ENCODE results near the gene NAV3.

NAV3 gene

DNA sequence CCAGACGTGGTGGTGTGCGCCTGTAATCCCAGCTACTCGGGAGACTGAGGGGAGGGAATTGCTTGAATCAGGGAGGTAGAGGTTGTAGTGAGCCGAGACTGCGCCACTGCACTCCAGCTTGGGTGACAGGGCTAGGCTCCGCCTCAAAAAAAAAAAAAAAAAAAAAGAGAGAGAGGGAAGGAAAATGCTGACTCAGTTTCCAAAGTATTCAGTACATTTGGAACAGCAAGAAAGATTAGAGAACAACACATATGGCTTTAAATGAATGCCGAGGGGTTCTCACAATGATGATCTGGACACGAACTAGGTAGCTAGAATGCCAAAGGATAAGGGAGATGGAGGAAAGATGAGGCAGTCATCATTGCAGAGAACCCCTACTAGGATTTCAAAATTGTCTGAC, 97.4 kb downstream of the NAV3 start:
- no peak for DNase-seq

DNA sequence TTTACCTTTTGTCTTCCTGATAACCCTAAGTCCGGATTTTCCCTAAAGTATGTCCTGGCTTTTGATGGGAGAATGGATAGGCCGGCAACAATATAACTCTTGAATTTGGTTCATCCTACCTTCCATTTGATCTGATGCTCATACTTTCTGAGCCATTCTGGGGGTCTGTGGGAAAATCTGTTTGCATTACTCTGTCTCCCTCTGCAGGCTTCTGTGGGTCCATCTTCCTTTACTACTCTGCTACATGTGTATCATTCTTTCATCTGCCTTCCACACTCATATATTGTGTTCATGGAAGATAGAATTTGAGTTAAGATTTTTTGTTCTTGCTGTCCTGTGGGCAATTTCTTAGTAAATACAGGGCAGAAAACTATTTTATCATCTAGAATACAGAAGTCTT, 101.5 kb downstream of the NAV3 start:
- no peak for DNase-seq

- no peak for DNase-seq
Observed at GRCh38 chr12:77938301-77938700, 107.6 kb downstream of the NAV3 start.

DNA sequence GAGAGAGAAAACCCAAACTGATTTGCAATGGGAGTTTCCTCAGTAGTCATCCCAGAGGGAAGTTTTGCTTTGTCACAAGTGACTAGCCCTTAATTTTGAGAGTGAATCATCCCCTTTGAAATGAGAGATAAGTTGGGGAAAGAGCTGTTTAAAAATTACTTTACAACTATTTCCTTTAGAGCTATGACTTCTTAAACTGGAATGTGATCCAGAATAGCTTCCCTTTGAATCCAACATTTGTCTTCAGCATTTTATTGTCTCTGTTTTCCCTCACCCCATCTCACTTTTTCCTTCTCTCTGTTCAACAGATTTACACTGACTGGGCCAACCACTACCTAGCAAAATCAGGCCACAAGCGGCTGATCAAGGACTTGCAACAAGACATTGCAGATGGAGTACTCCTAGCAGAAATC, 109.3 kb downstream of the NAV3 start:
- DNase-seq: peak; percentile 39

- peak; percentile 60 for DNase-seq
Observed at GRCh38 chr12:77940567-77940966, 109.9 kb downstream of the NAV3 start.

DNA sequence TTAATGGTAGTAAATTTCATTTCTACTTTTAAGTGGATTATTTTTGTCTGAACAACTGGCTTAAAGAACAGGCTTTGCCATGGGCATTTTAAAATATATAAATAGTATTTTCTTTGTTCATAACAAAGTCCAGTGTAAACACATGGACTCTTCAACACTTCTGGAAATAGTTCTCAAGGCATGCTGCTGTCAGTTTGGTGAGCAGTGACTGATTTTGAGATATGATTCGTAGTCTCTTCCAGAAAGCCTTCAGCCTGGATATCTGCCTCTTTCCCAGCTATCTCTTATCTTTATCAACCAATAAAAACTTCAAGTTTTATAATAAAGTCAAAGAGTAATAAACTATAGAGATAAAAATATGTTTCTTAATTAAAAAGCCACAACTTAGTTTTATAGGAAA, 110.7 kb downstream of the NAV3 start:
- peak; percentile 54 for DNase-seq

DNA sequence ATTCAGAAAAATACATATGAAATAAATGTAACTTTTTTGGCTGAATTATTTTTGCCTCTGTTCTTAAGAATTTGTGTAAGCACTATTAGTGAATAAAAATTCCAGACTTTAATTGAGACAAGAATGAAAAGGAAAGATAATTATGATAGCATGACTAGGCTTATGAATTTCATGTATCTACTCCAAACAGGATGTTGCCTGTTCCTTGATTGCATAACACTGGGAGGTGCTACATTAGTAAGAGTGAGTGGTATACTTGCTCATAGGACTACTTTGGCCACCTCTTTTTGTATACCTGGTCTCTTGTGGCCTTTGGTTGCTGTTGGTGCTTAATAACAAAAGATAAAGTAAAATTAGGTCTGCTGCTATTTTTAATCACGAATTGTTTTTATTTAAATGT, 112.8 kb downstream of the NAV3 start:
- no peak for DNase-seq

- DNase-seq: no peak
Observed at GRCh38 chr12:77946541-77947061, 115.9 kb downstream of the NAV3 start.

GRCh38 chr12:77947330-77947729, 116.6 kb downstream of the NAV3 start:
- DNase-seq: no peak

DNA sequence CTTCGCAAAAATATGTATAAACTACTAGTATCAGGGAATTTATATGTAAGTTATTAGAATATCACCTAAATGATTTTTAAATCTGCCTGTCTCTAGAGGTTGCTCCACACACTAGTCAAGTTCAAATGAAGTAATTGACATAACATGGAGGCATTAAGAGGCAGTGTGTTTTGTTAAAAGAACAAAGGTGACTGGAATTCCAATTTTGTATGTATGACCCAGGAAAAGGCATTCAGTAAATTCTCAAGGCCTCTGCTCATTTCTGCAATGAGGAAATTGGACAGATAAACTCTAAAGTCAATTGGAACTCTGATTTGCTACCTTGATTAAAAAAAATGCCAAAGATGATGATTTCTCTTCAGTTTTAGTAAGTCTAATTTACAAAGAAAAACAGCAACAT, 117.1 kb downstream of the NAV3 start:
- DNase-seq: no peak

- DNase-seq: no peak
Observed at GRCh38 chr12:77949943-77950342, 119.2 kb downstream of the NAV3 start.

GRCh38 chr12:77953528-77954205, 123.0 kb downstream of the NAV3 start:
- no peak for DNase-seq

GRCh38 chr12:77954206-77954555, 123.5 kb downstream of the NAV3 start:
- DNase-seq: no peak

DNA sequence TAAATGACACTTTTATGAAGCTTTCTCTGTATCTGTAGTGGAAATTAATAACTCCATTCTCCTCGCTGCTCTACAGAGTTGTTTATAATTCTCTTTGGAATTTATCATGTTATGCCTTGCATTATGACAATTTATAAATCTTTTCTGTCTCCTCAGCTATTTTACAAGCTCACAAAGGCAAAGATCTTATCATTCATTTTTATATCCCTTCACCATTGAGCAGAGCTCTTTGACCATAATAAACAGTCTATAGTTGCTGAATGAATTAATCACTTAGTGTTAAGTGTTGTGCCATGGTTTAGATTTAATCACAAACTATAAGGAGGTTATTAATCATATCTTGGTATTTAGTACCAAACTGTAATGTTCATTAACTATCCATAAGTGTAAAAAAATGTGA, 126.4 kb downstream of the NAV3 start:
- no peak for DNase-seq

DNA sequence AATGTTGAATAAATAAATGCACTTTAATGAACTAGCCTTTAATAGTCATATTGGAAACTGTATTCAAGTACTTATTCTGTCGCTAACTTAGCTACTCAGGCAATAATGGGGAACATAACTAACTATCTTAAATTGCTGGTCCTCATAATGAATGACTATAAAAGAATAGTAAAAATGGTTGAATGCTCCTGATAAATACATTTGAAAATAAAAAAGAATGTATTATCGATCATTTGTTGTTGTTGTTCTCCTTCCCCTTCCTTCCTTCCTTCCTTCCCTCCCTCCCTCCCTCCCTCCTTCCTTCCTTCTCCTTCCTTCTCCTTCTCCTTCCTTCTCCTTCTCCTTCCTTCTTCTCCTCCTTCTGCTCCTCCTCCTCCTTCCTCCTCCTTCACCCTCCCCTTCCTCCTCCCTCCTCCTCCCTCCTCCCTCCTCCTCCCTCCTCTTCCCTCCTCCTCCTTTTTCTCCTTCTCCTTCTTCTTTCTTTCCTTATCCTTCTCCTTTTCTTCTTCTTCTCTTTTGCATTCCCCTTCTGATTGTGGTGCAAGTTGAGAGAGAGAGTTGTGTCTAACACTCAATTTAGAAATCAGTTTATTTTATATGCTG, 133.0 kb downstream of the NAV3 start:
- DNase-seq: no peak

DNA sequence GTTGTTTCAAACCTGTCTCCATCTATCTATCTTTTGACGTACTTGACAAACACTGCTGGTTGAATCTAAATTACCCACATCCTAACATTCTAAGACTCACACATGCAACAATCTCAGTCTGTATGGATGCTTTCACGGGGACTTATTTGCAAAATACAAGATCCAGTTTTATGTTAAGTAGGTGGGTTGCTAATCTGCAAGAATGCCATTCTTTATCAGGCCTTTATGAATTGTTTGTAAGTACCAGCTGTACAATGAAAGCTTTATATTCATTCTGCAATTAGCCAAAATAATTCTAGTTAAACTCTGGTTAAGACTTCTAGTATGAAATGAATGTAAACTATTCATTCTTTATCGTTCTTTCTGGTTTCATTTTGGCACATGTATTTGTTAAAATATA, 135.1 kb downstream of the NAV3 start:
- DNase-seq: no peak

- DNase-seq: no peak
Observed at GRCh38 chr12:77968021-77968420, 137.3 kb downstream of the NAV3 start.

DNA sequence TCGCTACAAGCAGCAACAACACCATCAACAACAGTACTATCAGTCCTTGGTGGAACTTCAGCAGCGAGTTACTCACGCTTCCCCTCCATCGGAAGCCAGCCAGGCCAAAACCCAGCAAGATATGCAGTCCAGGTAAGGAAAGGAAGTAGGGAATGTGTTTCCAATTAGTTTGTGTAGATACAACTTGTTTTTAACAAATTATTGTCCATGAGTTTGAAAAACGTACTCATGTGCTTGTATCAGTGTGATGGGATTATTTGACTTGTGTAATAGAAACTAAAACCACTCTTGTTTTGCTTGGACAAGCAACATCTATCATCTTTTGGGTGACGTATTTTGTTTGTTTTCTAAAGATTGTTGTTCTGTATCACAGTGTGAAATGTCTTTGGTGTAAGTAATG, 137.9 kb downstream of the NAV3 start:
- DNase-seq: no peak

GRCh38 chr12:77973579-77973978, 142.9 kb downstream of the NAV3 start:
- DNase-seq: no peak

DNA sequence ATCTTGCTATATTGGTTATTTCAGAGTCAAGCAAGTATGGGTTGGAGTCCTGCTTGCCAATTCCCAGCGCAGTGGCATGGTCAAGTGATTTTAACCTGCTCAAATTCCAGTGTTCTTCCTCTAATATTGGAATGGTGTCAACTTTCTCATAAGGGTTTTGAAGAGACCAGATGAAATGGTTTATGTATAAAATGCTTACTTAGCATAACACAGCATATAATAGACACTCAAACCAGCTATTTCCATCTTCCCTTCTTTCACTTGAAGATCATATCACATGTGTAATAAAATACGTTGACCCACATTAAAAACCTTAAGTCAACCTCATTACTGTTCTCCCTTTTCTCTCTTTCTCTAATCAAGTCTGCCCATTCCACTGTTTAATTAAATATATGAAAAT, 144.0 kb downstream of the NAV3 start:
- DNase-seq: no peak

- no peak for DNase-seq
Observed at GRCh38 chr12:77979597-77980250, 149.0 kb downstream of the NAV3 start.

GRCh38 chr12:77980782-77981181, 150.1 kb downstream of the NAV3 start:
- DNase-seq: no peak

DNA sequence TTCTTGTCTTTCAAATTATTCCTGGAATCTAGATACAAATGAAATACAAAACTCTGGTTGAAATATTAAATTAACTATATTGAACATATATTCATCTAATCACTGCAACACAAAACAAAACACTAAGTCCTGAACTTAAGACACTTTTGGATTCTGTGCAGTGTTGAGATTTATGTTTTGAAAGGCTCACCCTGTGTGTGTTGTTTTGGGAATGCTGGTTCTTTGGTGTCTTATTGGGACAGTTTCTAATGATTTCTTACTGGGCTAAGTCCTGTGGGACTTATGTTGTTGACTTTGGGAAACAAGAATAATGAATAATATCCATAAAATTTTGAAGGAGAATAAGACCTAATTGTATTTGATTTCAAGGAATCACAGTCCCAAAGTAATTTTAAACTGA, 153.2 kb downstream of the NAV3 start:
- no peak for DNase-seq

DNA sequence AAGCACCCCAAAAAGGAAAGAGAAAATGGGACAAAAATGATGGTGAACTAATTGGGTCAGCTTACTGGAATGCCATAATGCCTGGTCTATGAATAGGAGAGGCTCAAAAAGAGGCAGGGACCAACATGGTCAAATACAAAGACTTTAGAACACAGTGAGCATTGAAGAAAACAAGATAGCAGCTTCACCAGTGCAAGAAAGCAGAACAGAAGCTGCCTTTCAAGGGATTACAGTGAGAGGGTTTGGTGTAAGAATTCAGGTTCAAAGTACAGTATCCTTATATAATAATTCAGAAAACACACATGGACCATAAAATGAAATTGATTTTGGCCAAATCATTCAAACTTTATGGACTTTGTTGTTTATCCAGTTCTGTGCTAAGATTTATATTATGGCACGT, 162.1 kb downstream of the NAV3 start:
- peak; percentile 25 for DNase-seq
